HepG2 (cell line): ENCODE measurements around the gene DNLZ. TPM values are rescaled to one million over a fixed set of nuclear protein-coding genes. Genes with fewer than 3 reads are reported as not detected.
A peak's percentile ranks its signal among the peaks of the same experiment; 100 is the strongest.

ENCODE experiments used
- ATAC-seq: fragments of 200-7000 bp; cut with Tn5 transposase; 3 replicates; pipeline ENCODE4 v1.9.1; 2020; ENCODE audit warnings: mild to moderate bottlenecking, moderate library complexity
- BruUV-seq: library from RNA; stranded (reverse); fragments of 400-500 nt; replicated peaks from 2 replicates; lab custom pipeline; 2021; lab: Mats Ljungman, UMichigan
- CTCF ChIA-PET: fragments of 300-600 bp; formaldehyde crosslinking; extraction: SDS; loops from one replicate; lab custom pipeline; 2021; ENCODE audit warnings: low total read pairs, inconsistent platforms, low intra/inter-chr PET ratio; lab: Yijun Ruan, JAX
- POLR2A ChIA-PET: fragments of 350-600 bp; sonication (Branson Sonifier 250); formaldehyde crosslinking; loops from one replicate; lab custom pipeline; 2020; ENCODE audit warnings: antibody characterized with exemption, inconsistent platforms; lab: Yijun Ruan, JAX
- DNase-seq: peaks from one replicate; pipeline ENCODE4 v3.0.0-alpha.2; 2015; ENCODE audit warnings: low spot score
- FAIRE-seq: peaks from 3 replicates; lab custom pipeline; 2011; peaks lifted over from hg19 to GRCh38; lab: Jason Lieb, UNC
- H2AFZ ChIP-seq: one replicate; pipeline ENCODE4 v1.6.1; 2011; ENCODE audit warnings: low read length, inconsistent platforms
- H3K27ac ChIP-seq: fragments of 300-600 bp; 3 replicates; pipeline ENCODE4 v1.8.0; 2011; ENCODE audit warnings: mixed run types, mild to moderate bottlenecking, mixed read lengths, low read length, inconsistent platforms; ENCODE audit not compliant: insufficient read depth; ENCODE audit errors: extremely low read length
- H3K27me3 ChIP-seq, 2 experiments: fragments of 200-600 bp in 1 of 2; 2 replicates in 1 of 2; 3 replicates in 1 of 2; pipeline versions ENCODE4 v1.6.0 to v1.8.0; 2011; ENCODE audit warnings: low read length in 2 of 2, mild to moderate bottlenecking in 2 of 2, moderate library complexity in 2 of 2, inconsistent platforms in 1 of 2; ENCODE audit not compliant: insufficient read depth in 2 of 2, control insufficient read depth in 1 of 2
- H3K36me3 ChIP-seq, 2 experiments: fragments of 200-600 bp in 1 of 2; replicated peaks in 1 of 2; 2 replicates in 1 of 2; 3 replicates in 1 of 2; pipeline versions ENCODE4 v1.5.1 to v1.8.0; 2011; ENCODE audit warnings: low read length in 2 of 2, inconsistent platforms in 1 of 2; ENCODE audit not compliant: insufficient read depth in 2 of 2, control insufficient read depth in 1 of 2
- H3K4me1 ChIP-seq: 2 replicates; pipeline ENCODE4 v1.5.1; 2012; ENCODE audit warnings: low read length, inconsistent platforms; ENCODE audit not compliant: insufficient read depth
- H3K4me2 ChIP-seq: 2 replicates; pipeline ENCODE4 v1.6.0; 2011; ENCODE audit warnings: low read depth, low read length, inconsistent platforms
- H3K4me3 ChIP-seq, 3 experiments: fragments of 200-600 bp in 1 of 3; sonication (generic), shearing (Covaris generic) in 1 of 3; replicated peaks in 1 of 3; 2 replicates each; pipeline ENCODE4 v1.5.1; 2011 to 2016; ENCODE audit warnings: low read length in 3 of 3, inconsistent platforms in 2 of 3, low read depth in 2 of 3, mild to moderate bottlenecking in 2 of 3, control low read depth in 1 of 3, mixed read lengths in 1 of 3; ENCODE audit not compliant: insufficient read depth in 1 of 3
- H3K79me2 ChIP-seq: one replicate; pipeline ENCODE4 v1.6.1; 2011; ENCODE audit warnings: low read length, inconsistent platforms; ENCODE audit not compliant: insufficient read depth
- H3K9ac ChIP-seq: 2 replicates; pipeline ENCODE4 v1.6.0; 2011; ENCODE audit warnings: mild to moderate bottlenecking, low read depth, low read length, inconsistent platforms; ENCODE audit not compliant: insufficient read depth
- H3K9me3 ChIP-seq: 2 replicates; pipeline ENCODE4 v1.5.1; 2012; ENCODE audit warnings: mild to moderate bottlenecking, low read length
- H4K20me1 ChIP-seq: 2 replicates; pipeline ENCODE4 v1.6.0; 2011; ENCODE audit warnings: inconsistent platforms, mild to moderate bottlenecking, low read length, moderate library complexity; ENCODE audit not compliant: insufficient read depth
- CEBPB ChIP-seq: IDR thresholded peaks from 2 replicates; pipeline ENCODE4 v1.6.1; 2011; ENCODE audit warnings: low read depth, low read length, improper control_type of control experiment, borderline replicate concordance
- CEBPG ChIP-seq: IDR thresholded peaks from 2 replicates; pipeline ENCODE4 v1.6.1; 2016
- ISL2 ChIP-seq: sonication (generic); formaldehyde crosslinking; IDR thresholded peaks from 2 replicates; pipeline ENCODE4 v1.5.0; 2020; ENCODE audit warnings: missing genetic modification reagents
- MED8 ChIP-seq: sonication (generic); formaldehyde crosslinking; IDR thresholded peaks from 2 replicates; pipeline ENCODE4 v1.8.1; 2023; ENCODE audit warnings: mild to moderate bottlenecking, missing genetic modification reagents; ENCODE audit not compliant: insufficient replicate concordance
- ZNF121 ChIP-seq: sonication (generic); formaldehyde crosslinking; IDR thresholded peaks from 2 replicates; pipeline ENCODE4 v1.5.0; 2020; ENCODE audit warnings: mild to moderate bottlenecking, missing genetic modification reagents
- ZNF792 ChIP-seq: IDR thresholded peaks from 2 replicates; pipeline ENCODE4 v1.6.1; 2016
- WGBS: methylation state at CpG from one replicate; pipeline ENCODE4 v1.1.6; 2017; ENCODE audit warnings: low lambda C conversion rate; 5-methylcytosine and 5-hydroxymethylcytosine counted together
- in situ Hi-C: cut with HindIII; loops from 2 replicates; pipeline ENCODE4 v1.10.0; 2017; ENCODE audit warnings: low pct_unique_long_range_greater_than_20kb; ENCODE audit not compliant: extremely low pct_ligation_motif_present
- intact Hi-C: fragments of 100-400 bp; cut with micrococcal nuclease; formaldehyde crosslinking; loops from one replicate; pipeline ENCODE4 v1.10.0; 2022; ENCODE audit not compliant: unreplicated experiment
- polyA plus RNA-seq, 8 experiments: library from polyadenylated mRNA; depleted of rRNA in 3 of 8; stranded (reverse) in 7 of 8; unstranded in 1 of 8; fragments of >200 nt; fragmentation: Illumina TruSeq in 4 of 8; extraction: Trizol in 4 of 8; gene quantifications; 2 replicates each; pipeline versions ENCODE4 v1.2.1 to v1.2.3, GENCODE V29; 2011 to 2016; ENCODE audit warnings: low read depth in 4 of 8, missing spikeins in 1 of 8, mixed read lengths in 1 of 8; ENCODE audit not compliant: insufficient read depth in 1 of 8
- total RNA-seq, 5 experiments: library from RNA; depleted of rRNA; stranded (reverse); fragments of >200 nt; fragmentation: Illumina TruSeq; extraction: Trizol; gene quantifications; 2 replicates each; pipeline ENCODE4 v1.2.3, GENCODE V29; 2016; ENCODE audit warnings: low read depth in 1 of 5
- TF ChIP-seq, protein P1 (sequence below): sonication (generic); formaldehyde crosslinking; IDR thresholded peaks from 2 replicates; pipeline ENCODE4 v1.5.0; 2020; ENCODE audit warnings: mild to moderate bottlenecking, missing genetic modification reagents
- TF ChIP-seq, protein P2 (sequence below): sonication (generic); formaldehyde crosslinking; IDR thresholded peaks from 2 replicates; pipeline ENCODE4 v1.5.0; 2020; ENCODE audit warnings: mild to moderate bottlenecking, missing genetic modification reagents, moderate library complexity

Gene DNLZ
- total and polyA plus RNA-seq, 2 of the 13 experiments (the other 11 are each of a cell fraction or from before 2014, with no cell fraction given): 3.4 to 8.0 TPM

DNA sequence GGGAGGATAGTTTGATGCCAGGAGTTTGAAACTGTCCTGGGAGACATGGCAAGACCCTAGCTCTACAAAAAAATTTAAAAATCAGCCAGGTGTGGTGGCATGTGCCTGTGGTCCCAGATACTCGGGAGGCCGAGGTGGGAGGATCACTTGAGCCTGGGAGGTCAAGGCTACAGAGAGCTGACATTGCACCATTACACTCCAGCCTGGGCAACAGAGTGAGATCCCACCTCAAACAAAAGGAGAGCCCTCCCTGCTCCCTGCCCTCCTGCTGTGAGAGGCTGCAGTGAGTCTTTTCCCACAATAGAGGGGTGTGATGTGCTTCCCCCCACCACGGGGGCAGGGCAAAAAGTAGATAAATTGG, 49.5 kb downstream of the DNLZ start:
- no peak for FAIRE-seq
- Histone ChIP-seq H3K4me2 (no peak overlapping the region), H4K20me1 (no peaks in the 10 kb centered on the region), H3K4me3 (no peak overlapping the region), H3K79me2 (no peaks in the 10 kb centered on the region), H3K4me1 (peaks cover 43% of the 10 kb centered on the region), H3K36me3 (no peaks in the 10 kb centered on the region), H3K9me3 (peaks cover 16% of the 10 kb centered on the region), H2AFZ (no peak overlapping the region), H3K27me3 (no peaks in the 10 kb centered on the region; a peak in 3 of 5 replicates), H3K9ac (no peak overlapping the region), H3K27ac (no peak overlapping the region)
- intact Hi-C loops: no loop called here
- ATAC-seq: no peak
- BruUV-seq: no TSS peak
- POLR2A ChIA-PET: no interaction called here
- no peak for DNase-seq
- in situ Hi-C loops: no loop called here
- CTCF ChIA-PET: no interaction called here
- TF ChIP-seq ZNF121 (peak; percentile 67; the same call in 1 of the 2 replicates), ZNF792 (CRISPR knock-in tag) (no peak)
- TF ChIP-seq, protein P1, sequence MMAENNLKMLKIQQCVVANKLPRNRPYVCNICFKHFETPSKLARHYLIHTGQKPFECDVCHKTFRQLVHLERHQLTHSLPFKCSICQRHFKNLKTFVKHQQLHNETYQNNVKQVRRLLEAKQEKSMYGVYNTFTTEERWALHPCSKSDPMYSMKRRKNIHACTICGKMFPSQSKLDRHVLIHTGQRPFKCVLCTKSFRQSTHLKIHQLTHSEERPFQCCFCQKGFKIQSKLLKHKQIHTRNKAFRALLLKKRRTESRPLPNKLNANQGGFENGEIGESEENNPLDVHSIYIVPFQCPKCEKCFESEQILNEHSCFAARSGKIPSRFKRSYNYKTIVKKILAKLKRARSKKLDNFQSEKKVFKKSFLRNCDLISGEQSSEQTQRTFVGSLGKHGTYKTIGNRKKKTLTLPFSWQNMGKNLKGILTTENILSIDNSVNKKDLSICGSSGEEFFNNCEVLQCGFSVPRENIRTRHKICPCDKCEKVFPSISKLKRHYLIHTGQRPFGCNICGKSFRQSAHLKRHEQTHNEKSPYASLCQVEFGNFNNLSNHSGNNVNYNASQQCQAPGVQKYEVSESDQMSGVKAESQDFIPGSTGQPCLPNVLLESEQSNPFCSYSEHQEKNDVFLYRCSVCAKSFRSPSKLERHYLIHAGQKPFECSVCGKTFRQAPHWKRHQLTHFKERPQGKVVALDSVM (CRISPR knock-in tag): 0 out of 2 replicates have a peak, but pooled peaks have one; percentile 25
- 23% methylated on average over 2 of the region's 3 CpGs for WGBS

DNA sequence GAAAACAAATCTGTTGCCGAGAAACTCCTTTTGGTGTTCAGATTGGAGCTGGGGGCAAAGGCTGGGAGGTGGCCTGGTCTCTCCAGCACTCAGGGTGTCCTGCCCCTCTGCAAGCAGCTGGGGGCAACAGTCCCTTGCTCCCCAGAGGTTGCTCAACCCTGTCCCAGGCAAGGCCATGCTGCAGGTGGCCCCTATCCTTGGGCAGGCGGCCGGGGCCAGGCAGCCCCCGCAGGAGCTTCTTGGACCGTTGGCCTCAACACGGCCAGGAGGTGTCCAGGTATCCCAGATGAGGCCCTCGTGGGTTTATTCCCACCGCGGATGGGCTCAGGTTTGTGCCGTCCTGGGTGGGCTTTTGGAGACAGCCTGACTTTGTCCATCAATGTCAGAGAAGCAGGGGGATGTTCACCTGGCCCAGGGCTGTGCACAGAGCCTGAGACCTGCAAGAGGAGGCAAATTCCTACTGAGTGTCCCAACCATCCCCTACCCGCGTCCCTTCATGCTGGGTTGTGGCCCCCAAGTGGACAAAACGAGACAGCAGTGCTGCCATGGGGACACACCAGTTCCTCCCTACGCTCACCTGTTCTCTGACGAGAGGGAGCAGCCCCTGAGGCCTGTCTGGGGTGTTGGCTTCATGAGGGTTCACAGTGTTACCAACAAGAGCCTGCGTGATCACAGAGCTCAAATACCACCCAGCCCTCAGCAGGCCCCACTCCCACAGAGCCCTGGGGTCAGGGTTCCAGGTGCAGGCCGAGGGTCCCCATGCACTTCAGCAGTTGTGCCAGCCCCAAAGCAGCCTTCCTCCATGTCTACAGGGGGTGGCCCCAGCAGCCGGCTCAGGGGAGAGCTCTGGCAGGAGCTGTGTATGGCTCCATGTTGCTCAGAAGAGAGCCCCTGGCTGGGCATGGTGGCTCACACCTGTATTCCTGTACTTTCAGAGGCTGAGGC, 50.2 kb downstream of the DNLZ start:
- Histone ChIP-seq H4K20me1 (no peaks in the 10 kb centered on the region), H3K27me3 (no peaks in the 10 kb centered on the region; a peak in 3 of 5 replicates), H3K9me3 (peaks cover 16% of the 10 kb centered on the region), H3K9ac (no peak overlapping the region), H3K36me3 (no peaks in the 10 kb centered on the region), H3K4me2 (no peak overlapping the region; the same call in 1 of the 2 replicates), H3K27ac (no peak overlapping the region), H2AFZ (no peak overlapping the region), H3K4me1 (peaks cover 43% of the 10 kb centered on the region), H3K79me2 (no peaks in the 10 kb centered on the region), H3K4me3 (no peak overlapping the region)
- intact Hi-C loops: loop anchor here (2.0 kb wide), 1 partner anchor 59 kb away; the partner anchor contains the start of gene CARD9
- CTCF ChIA-PET: interaction anchor here (1.2 to 1.5 kb wide), 3 partner anchors 50 to 87 kb away, joined by 4 to 15 read pairs (median 6); partner anchors contain the start of genes DNLZ and SNAPC4
- 5% methylated on average over 5 of the region's 18 CpGs for WGBS
- no peak for DNase-seq
- FAIRE-seq: no peak
- in situ Hi-C loops: no loop called here
- ATAC-seq: peak; percentile 44
- POLR2A ChIA-PET: no interaction called here
- BruUV-seq: no TSS peak
- TF ChIP-seq CEBPG (CRISPR knock-in tag) (0 out of 2 replicates have a peak, but pooled peaks have one; percentile 22), MED8 (CRISPR knock-in tag) (peak; percentile 3), CEBPB (peak; percentile 45; the same call in 1 of the 2 replicates), ISL2 (CRISPR knock-in tag) (no peak)
- TF ChIP-seq, protein P2, sequence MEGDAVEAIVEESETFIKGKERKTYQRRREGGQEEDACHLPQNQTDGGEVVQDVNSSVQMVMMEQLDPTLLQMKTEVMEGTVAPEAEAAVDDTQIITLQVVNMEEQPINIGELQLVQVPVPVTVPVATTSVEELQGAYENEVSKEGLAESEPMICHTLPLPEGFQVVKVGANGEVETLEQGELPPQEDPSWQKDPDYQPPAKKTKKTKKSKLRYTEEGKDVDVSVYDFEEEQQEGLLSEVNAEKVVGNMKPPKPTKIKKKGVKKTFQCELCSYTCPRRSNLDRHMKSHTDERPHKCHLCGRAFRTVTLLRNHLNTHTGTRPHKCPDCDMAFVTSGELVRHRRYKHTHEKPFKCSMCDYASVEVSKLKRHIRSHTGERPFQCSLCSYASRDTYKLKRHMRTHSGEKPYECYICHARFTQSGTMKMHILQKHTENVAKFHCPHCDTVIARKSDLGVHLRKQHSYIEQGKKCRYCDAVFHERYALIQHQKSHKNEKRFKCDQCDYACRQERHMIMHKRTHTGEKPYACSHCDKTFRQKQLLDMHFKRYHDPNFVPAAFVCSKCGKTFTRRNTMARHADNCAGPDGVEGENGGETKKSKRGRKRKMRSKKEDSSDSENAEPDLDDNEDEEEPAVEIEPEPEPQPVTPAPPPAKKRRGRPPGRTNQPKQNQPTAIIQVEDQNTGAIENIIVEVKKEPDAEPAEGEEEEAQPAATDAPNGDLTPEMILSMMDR (CRISPR knock-in tag): peak; percentile 9; the same call in 1 of the 2 replicates
